Stomach (tissue), 9 donors: ENCODE measurements around the gene GRXCR2. TPM values are rescaled to one million over a fixed set of nuclear protein-coding genes. Genes with fewer than 3 reads are reported as not detected.

Experiments
- DNase-seq, 2 donors: peaks; one replicate each; pipeline versions ENCODE4 v3.0.0 to v3.0.0-alpha.2; 2013 to 2019
- H3K27ac ChIP-seq, 5 donors: fragments of 200-600 bp in 4 of 5; sonication (generic) in 4 of 5; one replicate each; pipeline ENCODE4 v1.5.1; 2013 to 2019; ENCODE audit warnings: mild to moderate bottlenecking in 1 of 5, moderate library complexity in 1 of 5
- H3K27me3 ChIP-seq, 3 donors: fragments of 200-600 bp; sonication (generic); one replicate each; pipeline ENCODE4 v1.5.1; 2017 to 2019; ENCODE audit warnings: mixed run types in 1 of 3
- H3K36me3 ChIP-seq, 4 donors: fragments of 200-600 bp; sonication (generic); 1 replicate in 3 of 4; 2 replicates in 1 of 4; pipeline ENCODE4 v1.5.1; 2016 to 2019
- H3K4me1 ChIP-seq, 4 donors: fragments of 200-600 bp; sonication (generic); one replicate each; pipeline ENCODE4 v1.5.1; 2016 to 2019
- H3K4me3 ChIP-seq, 4 donors: fragments of 200-600 bp; sonication (generic) in 3 of 4; one replicate each; pipeline ENCODE4 v1.5.1; 2016 to 2019; ENCODE audit warnings: mild to moderate bottlenecking in 1 of 4
- H3K9me3 ChIP-seq, 4 donors: fragments of 200-600 bp; sonication (generic); one replicate each; pipeline ENCODE4 v1.5.1; 2016 to 2019
- EP300 ChIP-seq: sonication (generic); formaldehyde crosslinking; IDR thresholded peaks from one replicate; pipeline ENCODE4 v1.6.1; 2017; ENCODE audit warnings: antibody characterized with exemption
- POLR2A ChIP-seq, 4 donors: fragments of 450-650 bp; IDR thresholded peaks; one replicate each; pipeline ENCODE4 v1.6.1; 2016; ENCODE audit warnings: antibody characterized with exemption in 4 of 4, control low read depth in 2 of 4, mild to moderate bottlenecking in 1 of 4, moderate library complexity in 1 of 4
- POLR2AphosphoS5 ChIP-seq, 3 donors: sonication (generic); formaldehyde crosslinking; IDR thresholded peaks; one replicate each; pipeline ENCODE4 v1.6.1; 2016; ENCODE audit warnings: antibody characterized with exemption in 3 of 3
- WGBS, 5 donors: extraction: QIAGEN DNeasy Blood & Tissue Kit in 3 of 5; methylation state at CpG; one replicate each; pipeline versions ENCODE4 v1.1.5 to v1.1.7; 2013 to 2018; 5-methylcytosine and 5-hydroxymethylcytosine counted together
- intact Hi-C: fragments of 100-400 bp; cut with DNase I; formaldehyde crosslinking; loops from one replicate; pipeline ENCODE4 v1.15.1; 2023; ENCODE audit warnings: low total_unique reads
- polyA plus RNA-seq, 3 donors: library from polyadenylated mRNA; stranded (reverse); fragments of 200-250 nt; gene quantifications; one replicate each; pipeline ENCODE4 v1.2.3, GENCODE V29; 2013
- total RNA-seq, 5 donors: library from RNA; depleted of rRNA; stranded (reverse); fragments of >200 nt; gene quantifications; one replicate each; pipeline versions ENCODE4 v1.1.0 to v1.2.3, GENCODE V29; 2014 to 2016
- TF ChIP-seq, protein P1 (sequence below), 7 experiments: fragments of 450-650 bp in 4 of 7; fragments of 200-600 bp in 3 of 7; sonication (generic) in 3 of 7; IDR thresholded peaks; one replicate each; pipeline ENCODE4 v1.5.1; 2016 to 2019; ENCODE audit warnings: antibody characterized with exemption in 7 of 7, control low read depth in 2 of 7, mild to moderate bottlenecking in 1 of 7
- donor health status: healthy with polysubstance abuse.
- donor health status: Bipolar disorder and iron deficiency.
- donor health status: healthy.

GRXCR2 gene
- total and polyA plus RNA-seq, 8 donors, result not detected

DNA sequence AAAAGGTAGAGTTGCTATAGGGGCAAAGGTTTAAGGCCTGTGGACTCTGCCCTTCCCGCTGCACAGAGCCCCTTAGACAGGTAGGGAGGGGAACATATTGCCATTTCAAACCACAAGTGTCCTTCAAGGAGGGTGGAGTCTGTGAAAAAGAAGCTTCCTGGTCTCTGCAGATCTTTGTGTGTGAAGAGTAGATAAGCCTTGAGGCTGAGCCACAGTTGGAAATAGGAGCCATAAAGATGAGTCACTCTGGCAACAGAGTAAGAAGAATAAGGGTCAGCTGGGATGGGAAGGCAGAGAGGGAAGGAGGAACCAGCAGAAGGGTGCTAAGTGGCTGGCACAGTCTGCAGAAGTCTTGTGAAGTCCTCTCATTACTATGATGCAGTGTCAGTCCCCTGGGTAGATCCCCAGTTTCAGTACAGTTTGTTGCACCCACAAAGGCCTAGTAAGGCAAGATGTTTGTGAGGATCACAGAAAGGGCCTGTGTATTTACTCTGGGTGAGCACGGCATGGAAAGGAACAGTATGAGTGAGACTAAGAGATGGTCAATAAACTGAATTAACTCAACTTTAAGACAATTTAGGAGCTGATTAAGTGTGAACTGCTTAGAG lies 18.1 kb downstream of the GRXCR2 start:
- no peaks in the 10 kb centered on the region for H3K27me3 ChIP-seq
- H3K4me1 ChIP-seq, result peaks cover 0 to 36% (median 14%) of the 10 kb centered on the region in 4 donors
- peak overlapping the region in 3 of 5 donors; percentile 9 to 20 (median 16) for H3K27ac ChIP-seq
- intact Hi-C loops, result no loop called here
- peak in 1 of 2 donors; percentile 75 for DNase-seq
- no peak overlapping the region for H3K4me3 ChIP-seq
- 52 to 75% (median 61%) methylated on average over 2 of the region's 2 CpGs for WGBS, 5 donors
- no peaks in the 10 kb centered on the region for H3K36me3 ChIP-seq
- TF ChIP-seq POLR2A (IDR thresholded peaks at IDR 0.05) (no peak), EP300 (no peak), POLR2AphosphoS5 (IDR thresholded peaks at IDR 0.05) (peak in 2 of 3 donors; percentile 64 to 65)
- TF ChIP-seq, protein P1, sequence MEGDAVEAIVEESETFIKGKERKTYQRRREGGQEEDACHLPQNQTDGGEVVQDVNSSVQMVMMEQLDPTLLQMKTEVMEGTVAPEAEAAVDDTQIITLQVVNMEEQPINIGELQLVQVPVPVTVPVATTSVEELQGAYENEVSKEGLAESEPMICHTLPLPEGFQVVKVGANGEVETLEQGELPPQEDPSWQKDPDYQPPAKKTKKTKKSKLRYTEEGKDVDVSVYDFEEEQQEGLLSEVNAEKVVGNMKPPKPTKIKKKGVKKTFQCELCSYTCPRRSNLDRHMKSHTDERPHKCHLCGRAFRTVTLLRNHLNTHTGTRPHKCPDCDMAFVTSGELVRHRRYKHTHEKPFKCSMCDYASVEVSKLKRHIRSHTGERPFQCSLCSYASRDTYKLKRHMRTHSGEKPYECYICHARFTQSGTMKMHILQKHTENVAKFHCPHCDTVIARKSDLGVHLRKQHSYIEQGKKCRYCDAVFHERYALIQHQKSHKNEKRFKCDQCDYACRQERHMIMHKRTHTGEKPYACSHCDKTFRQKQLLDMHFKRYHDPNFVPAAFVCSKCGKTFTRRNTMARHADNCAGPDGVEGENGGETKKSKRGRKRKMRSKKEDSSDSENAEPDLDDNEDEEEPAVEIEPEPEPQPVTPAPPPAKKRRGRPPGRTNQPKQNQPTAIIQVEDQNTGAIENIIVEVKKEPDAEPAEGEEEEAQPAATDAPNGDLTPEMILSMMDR (IDR thresholded peaks at IDR 0.05), result no peak
- H3K9me3 ChIP-seq, result no peaks in the 10 kb centered on the region

GRCh38 chr5:145853781-145854376 lies 18.9 kb downstream of the GRXCR2 start:
- TF ChIP-seq, protein P1 (IDR thresholded peaks at IDR 0.05), result no peak
- TF ChIP-seq EP300 (no peak), POLR2A (IDR thresholded peaks at IDR 0.05) (no peak), POLR2AphosphoS5 (IDR thresholded peaks at IDR 0.05) (no peak)
- no peaks in the 10 kb centered on the region for H3K36me3 ChIP-seq
- intact Hi-C loops, result no loop called here
- no peaks in the 10 kb centered on the region for H3K27me3 ChIP-seq
- peaks cover 0 to 30% (median 11%) of the 10 kb centered on the region in 4 donors for H3K4me1 ChIP-seq
- H3K27ac ChIP-seq, result peak overlapping the region in 1 of 5 donors; percentile 20
- H3K4me3 ChIP-seq, result no peak overlapping the region
- 92 to 98% (median 96%) methylated on average over 3 of the region's 3 CpGs for WGBS, 5 donors
- no peak for DNase-seq
- H3K9me3 ChIP-seq, result no peaks in the 10 kb centered on the region

GRCh38 chr5:145852990-145853389 lies 19.8 kb downstream of the GRXCR2 start:
- no peak for TF ChIP-seq POLR2A (IDR thresholded peaks at IDR 0.05)
- TF ChIP-seq, protein P1 (IDR thresholded peaks at IDR 0.05), result no peak
- no peak for TF ChIP-seq POLR2AphosphoS5 (IDR thresholded peaks at IDR 0.05)
- TF ChIP-seq EP300, result no peak
- intact Hi-C loops, result no loop called here

DNA sequence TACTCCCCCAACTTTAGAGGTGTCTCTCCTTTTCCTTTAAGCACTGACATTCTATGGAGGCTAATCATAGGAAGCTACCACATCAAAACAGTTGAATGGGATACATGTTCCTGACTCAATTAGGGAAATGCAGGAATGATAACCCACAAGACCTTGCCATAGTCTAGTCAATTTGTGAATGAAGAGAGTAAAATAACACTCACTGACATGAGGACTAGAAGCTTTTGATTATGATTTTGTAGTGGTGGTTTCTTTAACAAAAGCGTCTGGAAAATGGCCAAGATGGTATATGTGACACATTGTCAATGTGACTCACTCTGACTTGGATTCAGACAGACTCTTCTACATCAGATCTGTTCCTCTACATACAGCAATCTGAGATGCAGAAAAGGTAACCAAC lies 24.0 kb downstream of the GRXCR2 start:
- H3K27me3 ChIP-seq, result no peaks in the 10 kb centered on the region
- WGBS, 5 donors, result 65 to 95% (median 81%) methylated on average over 1 of the region's 1 CpG

More at GRCh38 chr5:145852990-145853389, 19.8 kb downstream of the GRXCR2 start:
- 72 to 79% (median 75%) methylated on average over 3 of the region's 3 CpGs for WGBS, 5 donors
- no peaks in the 10 kb centered on the region for H3K27me3 ChIP-seq
- no peaks in the 10 kb centered on the region for H3K9me3 ChIP-seq
- DNase-seq, result no peak
- no peaks in the 10 kb centered on the region for H3K36me3 ChIP-seq
- H3K4me3 ChIP-seq, result no peak overlapping the region
- H3K27ac ChIP-seq, result no peak overlapping the region
- peaks cover 0 to 30% (median 11%) of the 10 kb centered on the region in 4 donors for H3K4me1 ChIP-seq

More for the DNA sequence above, 24.0 kb downstream of the GRXCR2 start:
- no peak overlapping the region for H3K27ac ChIP-seq
- H3K4me1 ChIP-seq, result peaks cover 0 to 13% (median 7%) of the 10 kb centered on the region in 4 donors
- H3K36me3 ChIP-seq, result no peaks in the 10 kb centered on the region
- no peaks in the 10 kb centered on the region for H3K9me3 ChIP-seq
- TF ChIP-seq POLR2A (IDR thresholded peaks at IDR 0.05), result no peak
- TF ChIP-seq, protein P1 (IDR thresholded peaks at IDR 0.05), result no peak
- no peak for TF ChIP-seq POLR2AphosphoS5 (IDR thresholded peaks at IDR 0.05)
- no peak for TF ChIP-seq EP300
- no peak for DNase-seq
- intact Hi-C loops, result no loop called here
- H3K4me3 ChIP-seq, result no peak overlapping the region
